Activated gamma-delta T cell treated with anti-CD3 and anti-CD28 coated beads, Interleukin-2, amount 50 U/mL, for 16 hours (primary cell): ENCODE measurements around the gene ELOVL1.
A peak's percentile ranks its signal among the peaks of the same experiment; 100 is the strongest.

ENCODE experiments used
- DNase-seq: peaks from one replicate; pipeline ENCODE4 v3.0.0-alpha.2; 2020; ENCODE audit warnings: low read depth

ELOVL1 gene

GRCh38 chr1:43354936-43355335, 12.9 kb downstream of the ELOVL1 start:
- DNase-seq = no peak

GRCh38 chr1:43354471-43354870, 13.3 kb downstream of the ELOVL1 start:
- DNase-seq = no peak

GRCh38 chr1:43352881-43353280, 14.9 kb downstream of the ELOVL1 start:
- DNase-seq = no peak

- DNase-seq = no peak
These were observed 15.5 kb downstream of the ELOVL1 start for GRCh38 chr1:43352351-43352705.

- no peak for DNase-seq
These were observed 16.1 kb downstream of the ELOVL1 start for GRCh38 chr1:43351421-43352350.

GRCh38 chr1:43350976-43351375, 16.8 kb downstream of the ELOVL1 start:
- DNase-seq = no peak

- no peak for DNase-seq
These were observed 18.1 kb downstream of the ELOVL1 start for GRCh38 chr1:43349594-43350306.

GRCh38 chr1:43348809-43349593, 18.8 kb downstream of the ELOVL1 start:
- DNase-seq = peak; percentile 26

- no peak for DNase-seq
These were observed 19.4 kb downstream of the ELOVL1 start for GRCh38 chr1:43348343-43348808.

- DNase-seq = no peak
These were observed 21.2 kb downstream of the ELOVL1 start for GRCh38 chr1:43346636-43347035.

- DNase-seq = no peak
These were observed 22.7 kb downstream of the ELOVL1 start for GRCh38 chr1:43345120-43345519.

GRCh38 chr1:43344267-43344850, 23.5 kb downstream of the ELOVL1 start:
- DNase-seq = no peak

- DNase-seq = no peak
These were observed 27.3 kb downstream of the ELOVL1 start for GRCh38 chr1:43340559-43340958.

GRCh38 chr1:43339584-43340232, 28.1 kb downstream of the ELOVL1 start:
- no peak for DNase-seq

GRCh38 chr1:43338001-43338400, 29.8 kb downstream of the ELOVL1 start:
- no peak for DNase-seq

- DNase-seq = no peak
These were observed 30.2 kb downstream of the ELOVL1 start, which contains the start of gene MPL for GRCh38 chr1:43337588-43337987. TSS of gene MPL (plus strand) at chr1:43337818. CDS start at chr1:43337849, 31 bp downstream.

- no peak for DNase-seq
These were observed 33.2 kb downstream of the ELOVL1 start for GRCh38 chr1:43334453-43335205.

GRCh38 chr1:43331688-43332087, 36.1 kb downstream of the ELOVL1 start:
- DNase-seq = no peak

- DNase-seq = peak; percentile 12
These were observed 37.6 kb downstream of the ELOVL1 start for GRCh38 chr1:43329995-43330751.
